DMS79 (cell line): Measurements from ENCODE around the gene CDH22.
A peak's percentile ranks its signal among the peaks of the same experiment; 100 is the strongest.

Experiments used
- DNase-seq: peaks from one replicate; lab custom pipeline; 2025; lab: John Stamatoyannopoulos, UW

Gene CDH22

GRCh38 chr20:46240881-46241280, 67.4 kb downstream of the CDH22 start:
- no peak for DNase-seq

GRCh38 chr20:46240065-46240464, 68.2 kb downstream of the CDH22 start:
- DNase-seq = no peak

- no peak for DNase-seq
Observed at GRCh38 chr20:46237736-46238135, 70.6 kb downstream of the CDH22 start.

GRCh38 chr20:46237227-46237626, 71.1 kb downstream of the CDH22 start:
- DNase-seq = no peak

- no peak for DNase-seq
Observed at GRCh38 chr20:46235077-46235476, 73.2 kb downstream of the CDH22 start.

- DNase-seq = no peak
Observed at GRCh38 chr20:46233701-46234100, 74.6 kb downstream of the CDH22 start.

- peak; percentile 50 for DNase-seq
Observed at GRCh38 chr20:46232539-46232938, 75.8 kb downstream of the CDH22 start.

- no peak for DNase-seq
Observed at GRCh38 chr20:46230801-46231282, 77.5 kb downstream of the CDH22 start.

- no peak for DNase-seq
Observed at GRCh38 chr20:46230106-46230491, 78.2 kb downstream of the CDH22 start.

GRCh38 chr20:46229478-46230105, 78.7 kb downstream of the CDH22 start:
- no peak for DNase-seq

- no peak for DNase-seq
Observed at GRCh38 chr20:46228670-46229069, 79.6 kb downstream of the CDH22 start.

GRCh38 chr20:46227272-46227767, 81.0 kb downstream of the CDH22 start:
- no peak for DNase-seq

- no peak for DNase-seq
Observed at GRCh38 chr20:46226602-46227001, 81.7 kb downstream of the CDH22 start.

- DNase-seq = no peak
Observed at GRCh38 chr20:46222521-46223007, 85.7 kb downstream of the CDH22 start.

- peak; percentile 30 for DNase-seq
Observed at GRCh38 chr20:46221256-46221833, 87.0 kb downstream of the CDH22 start.

- DNase-seq = peak; percentile 93
Observed at GRCh38 chr20:46220455-46221207, 87.7 kb downstream of the CDH22 start.

- no peak for DNase-seq
Observed at GRCh38 chr20:46219920-46220319, 88.4 kb downstream of the CDH22 start.

- no peak for DNase-seq
Observed at GRCh38 chr20:46219190-46219589, 89.1 kb downstream of the CDH22 start.

GRCh38 chr20:46218656-46219055, 89.6 kb downstream of the CDH22 start:
- DNase-seq = peak; percentile 83

- DNase-seq = no peak
Observed at GRCh38 chr20:46217583-46217982, 90.7 kb downstream of the CDH22 start.

- no peak for DNase-seq
Observed at GRCh38 chr20:46216770-46217464, 91.4 kb downstream of the CDH22 start.
